BE2C (cell line): Measurements from ENCODE around the gene DOC2B.
A peak's percentile ranks its signal among the peaks of the same experiment; 100 is the strongest.
"Not testable (repeated sequence)": the region's sequence is repeated elsewhere in the genome, so short reads cannot be mapped to it uniquely, and the experiment has no call there.

Experiments
- DNase-seq: peaks from one replicate; pipeline ENCODE4 v3.0.0-alpha.2; 2020
- H3K27me3 ChIP-seq: fragments of 250-450 bp; sonication (Bioruptor Pico); 2 replicates; pipeline ENCODE4 v1.5.1; 2020; ENCODE audit warnings: mild to moderate bottlenecking
- H3K36me3 ChIP-seq: fragments of 250-450 bp; sonication (Bioruptor Pico); 2 replicates; pipeline ENCODE4 v1.5.1; 2020; ENCODE audit warnings: mild to moderate bottlenecking
- H3K4me1 ChIP-seq: fragments of 250-450 bp; sonication (Bioruptor Pico); 2 replicates; pipeline ENCODE4 v1.5.1; 2020
- H3K4me3 ChIP-seq: 2 replicates; pipeline ENCODE4 v1.5.1; 2011; ENCODE audit warnings: low read depth, low read length
- H3K9me3 ChIP-seq: fragments of 250-450 bp; sonication (Bioruptor Pico); 2 replicates; pipeline ENCODE4 v1.5.1; 2020
- TF ChIP-seq, protein P1 (sequence below): IDR thresholded peaks from 2 replicates; pipeline ENCODE4 v1.5.1; 2012; ENCODE audit warnings: mild to moderate bottlenecking, low read depth, low read length

DOC2B gene

DNA sequence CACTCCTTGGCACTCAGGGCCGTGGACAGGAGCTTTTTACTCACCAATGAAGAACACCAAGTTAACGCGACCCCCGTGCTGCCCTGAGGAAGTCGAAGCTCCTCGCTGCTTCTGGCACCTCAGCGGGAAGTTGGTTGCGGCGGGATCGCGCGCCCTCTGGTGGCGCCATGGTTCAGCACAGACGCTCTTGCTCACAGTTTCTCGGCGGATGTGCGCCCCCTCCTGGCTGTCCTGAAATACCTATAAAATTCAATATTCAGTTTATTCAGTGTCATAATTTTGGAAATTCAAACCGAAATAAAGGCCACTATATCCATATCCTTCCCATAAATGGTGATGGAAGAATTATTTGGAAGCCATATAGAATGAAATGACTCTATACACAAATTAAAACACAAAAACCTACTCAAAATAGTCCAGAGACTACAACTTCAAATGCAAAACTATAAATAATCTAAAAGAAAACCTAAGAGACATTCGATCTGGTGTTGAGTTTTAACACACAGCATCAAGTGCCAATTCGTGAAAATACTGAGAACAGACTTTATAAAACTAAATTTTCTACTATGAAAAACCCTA is 63.0 kb downstream of the DOC2B start:
- TF ChIP-seq, protein P1, sequence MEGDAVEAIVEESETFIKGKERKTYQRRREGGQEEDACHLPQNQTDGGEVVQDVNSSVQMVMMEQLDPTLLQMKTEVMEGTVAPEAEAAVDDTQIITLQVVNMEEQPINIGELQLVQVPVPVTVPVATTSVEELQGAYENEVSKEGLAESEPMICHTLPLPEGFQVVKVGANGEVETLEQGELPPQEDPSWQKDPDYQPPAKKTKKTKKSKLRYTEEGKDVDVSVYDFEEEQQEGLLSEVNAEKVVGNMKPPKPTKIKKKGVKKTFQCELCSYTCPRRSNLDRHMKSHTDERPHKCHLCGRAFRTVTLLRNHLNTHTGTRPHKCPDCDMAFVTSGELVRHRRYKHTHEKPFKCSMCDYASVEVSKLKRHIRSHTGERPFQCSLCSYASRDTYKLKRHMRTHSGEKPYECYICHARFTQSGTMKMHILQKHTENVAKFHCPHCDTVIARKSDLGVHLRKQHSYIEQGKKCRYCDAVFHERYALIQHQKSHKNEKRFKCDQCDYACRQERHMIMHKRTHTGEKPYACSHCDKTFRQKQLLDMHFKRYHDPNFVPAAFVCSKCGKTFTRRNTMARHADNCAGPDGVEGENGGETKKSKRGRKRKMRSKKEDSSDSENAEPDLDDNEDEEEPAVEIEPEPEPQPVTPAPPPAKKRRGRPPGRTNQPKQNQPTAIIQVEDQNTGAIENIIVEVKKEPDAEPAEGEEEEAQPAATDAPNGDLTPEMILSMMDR = peak; percentile 34
- not testable (repeated sequence) for H3K27me3 ChIP-seq, H3K4me3 ChIP-seq, DNase-seq, H3K36me3 ChIP-seq, H3K9me3 ChIP-seq, H3K4me1 ChIP-seq

DNA sequence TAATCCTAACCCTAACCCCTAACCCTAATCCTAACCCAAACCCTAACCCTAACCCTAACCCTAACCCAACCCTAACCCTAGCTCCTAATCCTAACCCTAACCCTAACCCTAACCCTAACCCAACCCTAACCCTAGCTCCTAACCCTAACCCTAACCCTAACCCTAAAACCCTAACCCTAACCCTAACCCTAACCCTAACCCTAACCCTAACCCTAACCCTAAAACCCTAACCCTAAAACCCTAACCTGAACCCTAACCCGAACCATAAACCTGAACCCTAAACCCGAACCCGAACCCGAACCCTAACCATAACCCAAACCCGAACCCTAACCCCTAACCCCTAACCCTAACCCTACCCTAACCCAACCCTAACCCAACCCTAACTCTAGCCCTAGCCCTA is 68.3 kb downstream of the DOC2B start:
- H3K4me1 ChIP-seq, H3K9me3 ChIP-seq, H3K36me3 ChIP-seq, DNase-seq, H3K27me3 ChIP-seq, H3K4me3 ChIP-seq: not testable (repeated sequence)
